ENCODE data around the gene FNDC8.
A peak's percentile ranks its signal among the peaks of the same experiment; 100 is the strongest.
"Not testable (repeated sequence)": the region's sequence is repeated elsewhere in the genome, so short reads cannot be mapped to it uniquely, and the experiment has no call there.

FNDC8 gene

DNA sequence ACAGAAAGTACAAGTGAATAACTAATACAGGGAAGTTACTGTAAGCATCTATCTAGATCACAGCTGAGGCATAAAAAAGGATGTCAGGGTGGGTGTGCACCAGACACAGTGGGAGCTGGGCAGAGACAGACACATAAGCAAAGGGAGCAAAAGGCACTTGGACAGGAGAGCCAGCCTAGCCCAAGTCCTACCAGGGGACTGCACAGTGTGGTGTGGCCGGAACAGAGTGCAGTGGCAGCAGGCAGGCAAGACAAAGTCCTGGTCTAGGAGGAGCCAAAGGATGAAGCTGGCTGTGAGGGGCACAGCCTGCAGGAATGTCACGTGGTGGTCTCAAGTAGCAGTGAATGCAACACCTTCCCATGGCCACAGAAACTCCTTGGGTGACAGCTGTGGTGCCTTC is 23.6 kb upstream of the FNDC8 start:
- no peak for DNase-seq

- no peak for DNase-seq
Observed at GRCh38 chr17:35099908-35100307, 21.5 kb upstream of the FNDC8 start.

GRCh38 chr17:35101036-35101435 is 20.4 kb upstream of the FNDC8 start:
- no peak for DNase-seq

GRCh38 chr17:35101725-35102124 is 19.7 kb upstream of the FNDC8 start:
- DNase-seq = no peak

GRCh38 chr17:35103271-35103670 is 18.1 kb upstream of the FNDC8 start:
- DNase-seq = no peak

DNA sequence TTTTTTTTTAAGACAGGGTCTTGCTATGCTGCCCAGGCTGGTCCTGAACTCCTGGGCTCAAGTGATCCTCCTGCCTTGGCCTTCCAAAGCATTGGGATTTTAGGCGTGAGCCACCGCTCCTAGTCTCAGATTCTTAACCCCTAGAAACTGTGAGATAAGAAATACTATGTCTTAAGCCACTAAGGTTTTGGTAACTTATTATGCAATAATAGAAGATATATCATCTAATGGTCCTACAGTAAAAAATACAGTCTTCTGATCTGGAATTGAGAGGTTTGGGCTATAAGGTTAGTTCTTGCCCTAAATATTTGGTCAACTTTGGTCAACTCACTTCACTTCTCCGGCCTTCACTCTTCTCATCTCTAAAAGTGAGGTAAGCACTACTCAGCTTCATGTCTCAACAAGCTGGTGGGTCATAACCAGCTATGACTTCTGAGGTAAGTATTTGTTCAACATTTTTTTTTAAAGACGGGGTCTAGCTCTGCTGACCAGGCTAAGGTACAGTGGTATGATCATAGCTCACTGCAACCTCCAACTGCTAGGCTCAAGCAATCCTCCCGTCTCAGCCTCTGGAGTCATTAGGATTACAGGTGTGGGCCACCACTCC is 16.5 kb upstream of the FNDC8 start:
- DNase-seq = no peak

- DNase-seq = not testable (repeated sequence)
Observed at GRCh38 chr17:35110791-35111190, 10.6 kb upstream of the FNDC8 start.

- DNase-seq = no peak
Observed at GRCh38 chr17:35116845-35117244, 4.6 kb upstream of the FNDC8 start.

GRCh38 chr17:35117984-35118383 is 3.4 kb upstream of the FNDC8 start:
- DNase-seq = no peak

DNA sequence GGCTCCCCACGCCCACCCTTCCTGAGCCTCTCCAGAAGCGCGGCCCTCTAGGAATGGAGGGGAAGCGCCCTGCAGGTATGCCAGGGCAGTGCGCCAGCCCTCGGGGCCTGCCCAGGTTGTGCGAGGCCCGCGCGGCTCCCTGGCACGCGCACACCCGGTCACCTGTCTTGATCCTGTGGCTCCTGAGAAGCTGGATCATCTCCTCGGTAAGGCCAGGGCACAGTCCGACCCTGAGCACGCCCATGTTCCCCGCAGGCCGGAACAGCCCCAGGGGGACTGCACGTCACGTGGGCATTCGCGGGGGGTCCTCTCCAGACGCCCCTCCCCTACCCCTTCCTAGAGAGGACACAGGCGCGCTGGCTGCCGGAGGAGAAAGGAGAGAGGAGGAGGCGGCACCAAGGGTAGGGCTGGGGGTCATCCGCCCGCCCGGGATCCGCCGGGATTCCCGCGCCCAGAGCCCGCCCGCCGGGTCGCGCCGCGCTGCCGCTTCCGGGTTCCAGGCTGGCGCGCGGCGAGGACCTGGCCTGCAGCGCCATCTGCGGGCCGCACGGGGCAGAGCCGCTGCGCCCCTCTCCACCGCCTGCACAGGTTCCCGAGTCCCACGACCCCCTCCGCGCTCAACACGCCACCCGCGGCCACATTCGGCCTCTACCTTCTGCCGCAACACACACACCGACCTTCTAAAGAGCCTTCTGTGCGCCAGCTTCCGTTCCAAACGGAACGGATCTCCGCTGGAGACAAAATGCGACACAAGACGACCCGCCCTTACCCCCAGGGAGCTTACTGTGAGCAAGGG is 1.8 kb upstream of the FNDC8 start, which contains the start of gene RAD51D:
TSS of gene RAD51D (minus strand) at position 491 of the 796 bp plus-strand sequence. CDS start at position 244, 247 bp downstream.
- peak; percentile 85 for DNase-seq

- DNase-seq = no peak
Observed at GRCh38 chr17:35127751-35128514, 6.5 kb downstream of the FNDC8 start.

DNA sequence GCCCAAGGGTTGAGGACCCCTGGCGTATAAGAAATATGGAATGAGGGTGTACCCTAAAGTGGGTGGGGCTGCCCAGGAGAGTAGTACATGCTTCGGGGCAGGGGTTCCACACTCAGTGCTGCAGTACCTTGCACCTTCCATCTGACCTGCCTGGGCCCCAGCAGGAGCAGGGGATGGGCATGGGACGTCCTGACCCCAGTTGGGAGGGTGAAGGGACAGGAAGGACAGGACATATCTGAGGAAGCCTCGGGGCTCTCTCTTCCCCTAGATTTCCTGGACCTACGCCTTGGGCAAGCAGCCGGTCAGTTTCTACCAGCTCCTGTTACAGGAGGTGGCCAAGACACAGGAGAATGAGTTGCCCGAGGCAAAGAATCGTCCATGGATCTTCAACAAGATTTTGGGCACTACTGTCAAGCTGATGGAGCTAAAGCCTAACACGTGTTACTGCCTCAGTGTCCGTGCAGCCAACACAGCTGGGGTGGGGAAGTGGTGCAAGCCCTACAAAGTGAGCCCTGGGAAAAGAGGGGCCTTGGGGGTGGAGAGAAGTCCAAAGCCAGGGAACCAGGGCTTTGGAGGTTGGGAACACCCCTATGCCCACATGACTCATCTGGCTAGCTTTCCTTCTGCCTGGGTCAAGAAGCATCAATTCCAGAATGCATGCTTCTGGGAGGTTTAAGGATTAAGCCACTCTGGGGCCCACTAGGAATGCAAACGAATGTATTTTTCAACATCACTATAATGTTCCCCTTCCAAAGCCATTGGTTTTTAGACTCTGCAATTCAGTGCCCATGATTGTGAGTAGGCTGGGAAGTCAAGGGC is 7.9 kb downstream of the FNDC8 start:
- no peak for DNase-seq

DNA sequence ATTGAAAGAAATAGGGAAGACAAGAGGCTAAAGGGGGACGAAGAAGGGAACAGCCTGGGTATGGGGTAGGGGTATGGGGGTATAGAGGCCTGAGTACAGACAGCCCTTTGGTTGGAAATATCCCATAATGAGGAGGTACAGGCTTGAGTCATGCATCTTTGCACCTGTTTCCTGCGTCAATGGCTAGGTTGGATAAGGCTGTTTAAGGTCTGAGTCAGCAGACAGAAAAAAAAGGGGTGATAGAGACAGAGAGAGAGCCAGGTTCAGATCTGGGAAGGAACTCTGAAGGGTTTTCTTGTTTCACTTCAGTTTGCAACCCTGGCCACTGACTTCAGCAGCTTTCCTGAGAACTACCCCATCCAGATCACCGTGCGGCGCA is 8.5 kb downstream of the FNDC8 start:
- no peak for DNase-seq

DNA sequence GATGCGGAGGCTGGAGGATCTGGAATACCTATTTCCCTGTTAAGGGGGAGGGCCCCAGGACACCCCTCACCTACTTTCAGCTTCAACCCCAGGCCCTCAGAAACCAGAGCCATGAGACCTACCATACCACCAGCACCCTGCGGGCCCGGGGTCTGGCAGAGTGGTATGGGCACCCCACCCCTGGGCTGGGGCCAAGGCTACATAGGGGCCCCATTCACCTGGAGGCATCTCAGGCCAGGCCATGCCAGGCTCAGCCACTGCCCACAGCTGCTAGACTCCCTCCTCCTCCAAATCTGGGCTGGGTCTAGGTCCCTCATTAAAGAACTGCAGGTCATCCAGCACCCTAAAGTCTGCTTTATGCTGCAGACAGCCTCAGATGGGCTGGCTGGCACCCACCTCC is 9.0 kb downstream of the FNDC8 start:
- no peak for DNase-seq

- DNase-seq = no peak
Observed at GRCh38 chr17:35132099-35132498, 10.7 kb downstream of the FNDC8 start.

DNA sequence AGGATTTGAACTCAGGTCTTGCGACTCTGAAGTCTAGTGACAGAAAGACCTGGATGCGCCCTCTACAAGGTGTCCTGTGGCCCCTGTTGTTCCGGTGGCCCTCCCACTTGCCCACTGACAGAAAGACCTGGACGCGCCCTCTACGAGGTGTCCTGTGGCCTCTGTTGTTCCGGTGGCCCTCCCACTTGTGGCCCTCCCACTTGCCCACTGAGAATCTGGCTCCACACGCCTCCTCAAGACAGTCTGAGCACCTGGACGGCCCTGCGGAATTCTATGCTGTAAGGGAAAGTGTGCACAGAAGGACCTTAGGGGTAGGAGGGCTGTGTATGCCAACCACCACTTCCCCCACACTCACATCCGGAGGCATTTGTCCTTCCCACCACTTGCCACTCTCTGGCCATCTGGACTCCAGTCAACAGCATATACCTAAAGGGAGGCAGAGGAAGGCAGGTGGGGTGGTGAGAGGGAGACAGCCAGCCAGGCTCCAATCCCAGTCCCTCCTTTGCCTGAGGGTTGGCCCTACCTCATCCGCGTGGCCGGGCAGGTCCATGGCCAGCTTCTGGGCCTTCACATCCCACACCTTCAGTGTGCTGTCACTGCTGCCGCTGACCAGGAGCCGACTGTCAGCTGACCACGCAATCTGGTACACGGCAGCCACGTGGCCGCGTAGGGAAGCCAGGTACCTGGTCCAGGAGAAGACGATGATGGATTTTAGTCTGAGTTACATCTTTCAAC is 11.6 kb downstream of the FNDC8 start:
- no peak for DNase-seq

DNA sequence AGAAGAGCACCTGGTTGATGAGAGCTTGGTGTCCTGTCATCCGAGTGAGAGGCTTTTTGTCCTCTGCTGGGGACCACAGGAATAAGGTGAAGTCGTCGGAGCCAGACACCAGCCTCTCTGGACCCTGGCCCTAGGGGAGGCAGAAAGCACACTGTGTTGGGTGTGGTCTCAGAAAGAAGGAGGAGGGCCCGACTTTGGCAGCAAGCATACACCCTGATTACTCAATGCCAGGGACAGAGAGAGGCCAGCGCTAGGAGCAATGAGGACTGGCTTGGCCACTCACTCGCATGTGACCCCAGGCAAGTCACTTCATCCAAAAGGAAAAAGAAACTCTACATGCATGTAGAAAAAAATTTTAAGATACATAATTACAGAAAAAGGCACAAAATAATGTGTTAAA is 13.9 kb downstream of the FNDC8 start:
- no peak for DNase-seq

- no peak for DNase-seq
Observed at GRCh38 chr17:35138218-35138617, 16.8 kb downstream of the FNDC8 start.

- DNase-seq = peak; percentile 93
Observed at GRCh38 chr17:35141681-35142466, 20.5 kb downstream of the FNDC8 start, which contains the start of gene NLE1. Gene NLE1, minus strand, starts transcription at chr17:35142303. Its CDS starts 28 bp downstream, at chr17:35142275.

DNA sequence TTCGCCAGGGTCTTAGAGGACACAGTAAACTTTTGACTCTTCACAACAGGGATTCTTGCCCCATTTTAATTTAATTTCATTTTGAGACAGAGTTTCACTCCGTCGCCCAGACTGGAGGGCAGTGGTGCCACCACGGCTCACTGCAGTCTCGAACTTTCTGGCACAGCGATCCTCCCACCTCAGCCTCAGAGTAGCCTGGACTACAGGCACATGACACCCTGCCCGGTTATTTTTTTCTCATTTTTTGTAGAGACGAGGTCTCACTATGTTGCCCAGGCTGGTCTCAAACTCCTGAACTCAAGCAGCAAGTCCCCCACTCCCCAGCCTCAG is 21.0 kb downstream of the FNDC8 start:
- DNase-seq = no peak

DNA sequence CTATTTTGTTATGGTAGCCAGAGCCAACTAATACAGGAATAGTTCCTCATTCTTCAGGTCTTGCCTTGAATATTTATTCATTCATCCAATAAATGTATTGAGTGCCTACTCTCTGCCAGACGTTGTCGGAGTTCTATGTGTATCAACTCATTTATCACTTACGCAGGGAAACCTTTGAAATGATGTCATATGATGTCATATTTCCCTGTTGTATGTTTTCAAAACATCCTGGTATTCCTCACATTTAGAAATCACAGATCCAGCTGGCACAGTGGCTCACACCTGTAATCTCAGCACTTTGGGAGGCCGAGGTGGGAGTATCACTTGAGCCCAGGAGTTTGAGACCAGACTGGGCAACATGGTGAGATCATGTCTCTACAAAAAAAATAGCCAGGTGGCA is 23.4 kb downstream of the FNDC8 start:
- DNase-seq = no peak
